SIG-M5 treated with dmso at 0.1 percent for 504 hours (cell line): ENCODE measurements around the gene TNS3.
"Not testable (repeated sequence)": the region's sequence is repeated elsewhere in the genome, so short reads cannot be mapped to it uniquely, and the experiment has no call there.

Source experiments
- DNase-seq: peaks from one replicate; lab custom pipeline; 2025; ENCODE audit not compliant: unreplicated experiment; lab: John Stamatoyannopoulos, UW

The TNS3 gene

GRCh38 chr7:47454974-47455871 is 126.7 kb downstream of the TNS3 start:
- DNase-seq, result no peak

- no peak for DNase-seq
Observed at GRCh38 chr7:47454069-47454973, 127.6 kb downstream of the TNS3 start.

DNA sequence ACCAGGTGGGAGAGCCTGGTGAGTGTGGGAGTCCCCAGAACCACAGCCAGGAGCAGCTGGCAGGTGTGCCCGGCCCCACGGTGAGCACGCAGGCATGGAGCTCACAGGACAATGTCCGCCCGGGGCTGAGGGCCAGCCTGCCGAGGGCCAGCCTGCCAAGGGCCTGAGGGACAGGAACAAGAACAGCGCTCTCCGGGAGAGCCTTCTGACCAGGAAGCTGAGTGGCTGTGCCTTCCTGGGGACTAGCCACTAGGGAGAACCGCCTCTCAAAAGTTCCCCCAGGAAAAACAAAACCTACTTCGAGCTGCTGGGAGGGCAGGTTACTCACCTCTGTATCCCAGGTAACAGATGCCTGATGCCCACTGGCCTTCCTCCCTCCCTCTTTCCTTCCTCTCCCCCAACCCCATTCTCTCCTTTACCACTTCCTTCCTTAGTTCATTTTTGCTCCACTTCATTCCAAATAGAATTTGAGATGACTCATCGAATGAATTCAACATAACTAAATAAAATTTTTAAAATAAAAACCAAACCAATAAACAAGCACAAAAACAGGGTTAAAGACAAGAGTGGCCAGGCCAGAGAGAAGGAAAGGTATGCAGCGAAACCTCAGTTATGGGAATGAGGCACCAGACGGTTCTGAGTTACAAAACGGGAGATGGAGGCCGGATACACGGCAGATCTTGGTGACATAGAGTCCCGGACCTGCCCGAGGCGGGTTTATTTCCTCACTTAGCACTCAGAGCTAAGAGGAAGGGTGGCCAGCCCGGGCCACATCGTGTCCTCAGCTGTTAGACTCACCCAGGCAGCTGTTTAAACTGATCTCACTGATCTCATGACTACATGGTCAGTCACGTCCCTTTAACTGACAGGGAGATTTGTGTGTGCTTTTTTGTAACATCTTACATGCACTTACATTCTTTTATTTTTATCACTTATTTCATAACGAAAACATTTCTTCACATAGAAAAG is 128.5 kb downstream of the TNS3 start:
- DNase-seq, result no peak

GRCh38 chr7:47452715-47453092 is 129.2 kb downstream of the TNS3 start:
- no peak for DNase-seq

- no peak for DNase-seq
Observed at GRCh38 chr7:47452295-47452694, 129.6 kb downstream of the TNS3 start.

- no peak for DNase-seq
Observed at GRCh38 chr7:47451851-47452205, 130.1 kb downstream of the TNS3 start.

DNA sequence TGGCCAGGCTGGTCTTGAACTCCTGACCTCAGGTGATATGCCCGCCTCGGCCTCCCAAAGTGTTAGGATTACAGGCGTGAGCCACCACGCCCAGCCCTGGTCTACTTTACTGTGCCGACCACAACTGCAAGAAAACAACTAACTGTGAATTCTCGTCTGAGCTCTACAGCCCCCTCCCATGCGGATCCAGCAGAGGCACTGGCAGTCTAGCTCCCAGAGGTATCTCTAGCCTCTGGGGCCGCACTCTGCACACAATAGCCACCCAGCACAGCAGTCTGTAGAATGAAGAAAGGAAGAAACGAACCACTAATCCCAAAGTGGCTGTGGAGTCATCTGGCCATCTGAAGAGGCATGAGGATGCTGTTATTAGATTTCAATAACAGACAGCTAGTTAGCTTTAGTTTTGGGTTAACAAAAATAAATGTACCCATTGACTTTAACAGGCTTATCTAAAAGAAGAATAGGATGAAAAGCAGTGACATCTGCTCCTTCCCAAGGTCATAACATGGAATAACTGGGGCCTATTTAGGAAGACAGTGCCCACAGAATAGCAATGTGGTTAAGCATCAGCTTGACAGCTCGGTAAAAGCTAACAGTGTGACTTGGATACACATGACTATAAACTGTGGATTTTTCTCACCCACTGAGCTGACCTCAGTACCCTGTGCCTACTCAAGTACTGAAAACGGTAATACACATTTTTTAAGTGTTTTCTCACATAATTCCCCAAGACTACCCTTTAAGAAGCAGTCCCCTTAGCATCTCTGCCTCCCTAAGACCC is 131.9 kb downstream of the TNS3 start:
- no peak for DNase-seq

GRCh38 chr7:47448971-47449370 is 132.9 kb downstream of the TNS3 start:
- no peak for DNase-seq

- no peak for DNase-seq
Observed at GRCh38 chr7:47447621-47448349, 134.1 kb downstream of the TNS3 start.

DNA sequence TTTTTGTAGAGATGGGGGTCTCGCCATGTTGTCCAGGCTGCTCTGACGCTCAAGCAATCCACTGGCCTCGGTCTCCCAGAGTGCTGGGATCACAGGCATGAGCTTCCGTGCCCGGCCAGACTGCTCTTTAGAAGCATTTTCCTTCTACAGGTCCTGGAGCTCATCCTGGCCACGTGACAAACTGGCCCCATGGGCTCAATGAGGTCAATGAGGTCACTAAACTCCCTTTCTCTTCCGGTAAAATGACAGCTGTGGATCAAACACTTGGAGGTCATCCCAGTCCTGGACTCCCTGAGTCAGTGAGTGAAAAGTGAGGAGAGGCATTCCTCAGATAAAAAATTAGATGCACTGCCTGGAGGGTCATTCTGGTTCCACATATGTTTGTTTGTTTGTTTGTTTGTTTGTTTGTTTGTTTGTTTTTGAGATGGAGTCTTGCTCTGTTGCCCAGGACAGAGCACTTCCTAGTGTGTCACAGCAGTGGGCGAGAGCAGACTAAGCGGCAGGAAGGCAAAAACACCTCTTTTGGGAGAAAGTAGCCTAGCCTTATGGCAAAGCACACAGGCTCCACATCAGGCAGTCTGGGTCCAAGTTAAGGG is 134.9 kb downstream of the TNS3 start:
- no peak for DNase-seq

- peak; percentile 7 for DNase-seq
Observed at GRCh38 chr7:47444376-47445098, 137.4 kb downstream of the TNS3 start.

DNA sequence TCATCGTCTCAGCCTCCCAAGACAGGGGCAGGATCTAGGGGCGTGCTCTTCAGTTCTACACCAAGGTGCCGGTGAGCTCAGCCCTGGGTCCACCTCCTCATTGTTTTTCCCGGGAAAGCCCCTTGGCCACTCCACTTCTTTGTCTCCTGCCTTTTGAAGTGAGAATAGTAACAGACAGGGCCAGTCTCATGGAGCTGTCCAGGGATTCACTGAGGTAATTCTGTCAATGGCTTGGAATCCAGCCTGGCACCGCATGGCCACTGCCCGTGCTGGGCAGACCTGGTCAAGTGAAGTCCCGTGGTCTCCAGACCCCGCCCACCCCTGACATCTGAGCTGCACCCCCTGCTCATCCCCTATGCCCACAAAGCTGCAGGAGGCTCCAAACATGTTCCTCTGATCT is 138.9 kb downstream of the TNS3 start:
- no peak for DNase-seq

DNA sequence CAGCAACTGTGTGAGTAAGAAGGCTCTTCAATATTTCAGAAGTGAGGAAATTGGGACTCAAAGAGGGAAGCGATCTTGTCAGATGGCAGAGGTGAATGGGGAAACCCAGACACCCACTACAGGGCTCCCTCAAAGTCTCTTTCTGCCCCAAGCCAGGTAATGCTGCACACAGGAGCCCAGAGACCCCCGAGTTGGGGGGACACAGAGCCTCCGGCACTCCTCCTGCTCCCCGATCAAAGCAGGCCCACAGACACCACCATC is 139.4 kb downstream of the TNS3 start:
- no peak for DNase-seq

DNA sequence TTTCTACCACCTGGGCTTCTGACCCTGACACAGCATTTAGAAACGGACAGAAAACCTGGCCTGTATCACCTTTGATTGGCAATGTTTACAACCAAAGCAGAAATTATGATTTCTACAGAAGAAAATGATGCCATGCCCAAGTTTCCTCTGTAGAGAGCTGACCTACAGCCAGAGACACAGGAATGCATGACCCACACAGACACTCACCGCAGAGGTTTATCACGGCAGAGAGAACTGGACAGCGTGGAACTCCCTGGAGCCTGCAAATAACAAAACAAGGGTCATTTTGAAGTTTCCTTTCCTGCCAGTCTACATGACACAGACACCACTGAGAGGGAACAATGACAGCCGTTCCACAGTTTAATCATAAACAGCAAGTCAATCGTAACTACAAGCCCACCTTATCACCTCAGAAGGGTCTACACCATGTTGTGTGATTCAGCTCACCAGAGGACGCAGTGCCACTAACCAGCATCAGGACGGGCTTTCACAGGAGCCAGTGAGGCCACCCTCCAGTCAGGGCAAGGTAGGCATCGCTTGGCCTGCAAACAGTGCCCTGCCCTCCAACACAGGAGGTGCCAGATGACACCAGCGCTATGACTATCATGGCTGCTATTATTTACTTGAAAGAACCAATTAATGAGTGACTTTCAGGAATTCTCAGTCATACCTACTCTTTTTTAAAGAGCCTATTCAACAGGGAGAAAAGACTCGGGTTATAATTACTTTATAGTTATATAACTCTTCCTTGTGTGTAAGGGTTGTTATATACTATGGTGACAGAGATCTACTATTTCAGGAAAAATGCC is 139.9 kb downstream of the TNS3 start:
- DNase-seq, result no peak

DNA sequence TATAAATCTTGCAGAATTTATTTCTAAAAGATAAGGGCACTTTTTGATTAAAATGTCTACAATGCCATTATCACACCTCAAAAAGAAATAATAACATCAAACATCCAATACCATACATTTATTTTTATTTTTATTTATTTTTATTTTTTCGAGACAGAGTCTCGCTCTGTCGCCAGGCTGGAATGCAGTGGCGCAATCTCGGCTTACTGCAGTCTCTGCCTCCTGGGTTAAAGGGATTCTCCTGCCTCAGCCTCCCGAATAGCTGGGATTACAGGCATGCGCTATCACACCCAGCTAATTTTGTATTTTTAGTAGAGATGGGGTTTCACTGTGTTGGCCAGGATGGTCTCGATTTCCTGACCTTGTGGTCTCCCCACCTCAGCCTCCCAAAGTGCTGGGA is 140.9 kb downstream of the TNS3 start:
- not testable (repeated sequence) for DNase-seq

GRCh38 chr7:47440320-47440719 is 141.6 kb downstream of the TNS3 start:
- no peak for DNase-seq

DNA sequence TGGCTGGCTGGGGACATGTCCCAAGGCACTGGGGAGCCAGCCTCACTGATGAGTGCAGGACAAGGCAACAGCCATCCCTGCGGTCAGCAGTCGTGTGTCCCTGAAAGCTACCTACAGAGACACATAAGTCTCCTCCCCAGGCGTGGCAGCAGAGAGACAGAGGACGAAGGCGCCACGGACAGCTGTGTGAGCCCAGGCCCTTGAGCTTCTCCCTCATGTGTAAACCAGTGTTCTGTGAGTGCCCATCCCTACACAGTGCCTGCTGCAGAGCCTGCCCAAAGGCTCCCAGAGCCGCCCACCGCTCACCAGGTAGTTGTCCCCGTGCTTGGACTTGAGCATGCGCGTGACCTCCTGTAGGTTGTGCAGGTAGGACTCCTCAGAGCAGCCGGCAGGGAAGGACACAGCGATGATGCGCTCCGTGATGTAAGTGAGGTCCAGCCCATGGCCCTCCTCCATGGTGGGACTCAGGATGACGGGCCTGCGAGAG is 142.7 kb downstream of the TNS3 start:
- DNase-seq, result no peak
